HuH-7.5 (cell line): Measurements from ENCODE around the gene PITPNM2.

ENCODE experiments used
- DNase-seq: peaks from one replicate; pipeline ENCODE4 v3.0.0; 2011; ENCODE audit warnings: low spot score

Gene PITPNM2

GRCh38 chr12:123143736-123144461 lies 7.0 kb downstream of the PITPNM2 start:
- no peak for DNase-seq

GRCh38 chr12:123142921-123143735 lies 7.8 kb downstream of the PITPNM2 start:
- DNase-seq, result no peak

- no peak for DNase-seq
Observed at GRCh38 chr12:123142518-123142840, 8.4 kb downstream of the PITPNM2 start.

GRCh38 chr12:123141615-123142517 lies 9.0 kb downstream of the PITPNM2 start:
- no peak for DNase-seq

- DNase-seq, result no peak
Observed at GRCh38 chr12:123140676-123141614, 9.9 kb downstream of the PITPNM2 start.

- no peak for DNase-seq
Observed at GRCh38 chr12:123139926-123140675, 10.8 kb downstream of the PITPNM2 start.

GRCh38 chr12:123135688-123136087 lies 15.2 kb downstream of the PITPNM2 start:
- DNase-seq, result no peak

GRCh38 chr12:123134826-123135225 lies 16.1 kb downstream of the PITPNM2 start:
- DNase-seq, result no peak

- no peak for DNase-seq
Observed at GRCh38 chr12:123134271-123134671, 16.6 kb downstream of the PITPNM2 start.

GRCh38 chr12:123133701-123134100 lies 17.2 kb downstream of the PITPNM2 start:
- no peak for DNase-seq

- DNase-seq, result no peak
Observed at GRCh38 chr12:123132951-123133619, 17.8 kb downstream of the PITPNM2 start.

GRCh38 chr12:123131879-123132402 lies 18.9 kb downstream of the PITPNM2 start:
- DNase-seq, result no peak

- no peak for DNase-seq
Observed at GRCh38 chr12:123131291-123131832, 19.5 kb downstream of the PITPNM2 start.

GRCh38 chr12:123129621-123130020 lies 21.3 kb downstream of the PITPNM2 start:
- DNase-seq, result no peak

GRCh38 chr12:123127182-123127495 lies 23.8 kb downstream of the PITPNM2 start:
- no peak for DNase-seq

GRCh38 chr12:123126294-123127181 lies 24.4 kb downstream of the PITPNM2 start:
- DNase-seq, result no peak

- DNase-seq, result no peak
Observed at GRCh38 chr12:123122626-123123025, 28.3 kb downstream of the PITPNM2 start.

GRCh38 chr12:123121670-123122069 lies 29.2 kb downstream of the PITPNM2 start:
- DNase-seq, result no peak
